Erythroblast (primary cell): ENCODE data around the gene WWP2.

ENCODE experiments used
- GATA1 ChIP-seq: IDR thresholded peaks from 2 replicates; pipeline ENCODE4 v1.6.1; 2011; ENCODE audit warnings: low read depth, mild to moderate bottlenecking, control low read depth, low read length, moderate library complexity
- POLR2A ChIP-seq: IDR thresholded peaks from 2 replicates; pipeline ENCODE4 v1.6.1; 2011; ENCODE audit warnings: mild to moderate bottlenecking, low read length

GRCh38 chr16:69745959-69746358 lies 16.2 kb upstream of the WWP2 start:
- TF ChIP-seq POLR2A (no peak), GATA1 (no peak)
